HG02571 (cell line): ENCODE measurements around the gene PDE3B.
"Not testable (repeated sequence)": the region's sequence is repeated elsewhere in the genome, so short reads cannot be mapped to it uniquely, and the experiment has no call there.

Experiments
- ATAC-seq: cut with Tn5 transposase; IDR thresholded peaks from one replicate; pipeline ENCODE4 v1.9.1; 2021; ENCODE audit warnings: mild to moderate bottlenecking, moderate library complexity; ENCODE audit not compliant: unreplicated experiment

The PDE3B gene

GRCh38 chr11:14643697-14644225 is at the start of gene PDE3B:
Gene PDE3B, plus strand, starts transcription at chr11:14643804. Its CDS starts 272 bp downstream, at chr11:14644076.
- ATAC-seq = peak; percentile 65

- ATAC-seq = not testable (repeated sequence)
Measured at GRCh38 chr11:14595261-14595660, 48.3 kb upstream of the PDE3B start.

- no peak for ATAC-seq
Measured at GRCh38 chr11:14607713-14608112, 35.9 kb upstream of the PDE3B start.

GRCh38 chr11:14609902-14610301 is 33.7 kb upstream of the PDE3B start:
- ATAC-seq = no peak

GRCh38 chr11:14611939-14612338 is 31.7 kb upstream of the PDE3B start:
- ATAC-seq = no peak

- no peak for ATAC-seq
Measured at GRCh38 chr11:14612694-14613093, 30.9 kb upstream of the PDE3B start.

GRCh38 chr11:14614091-14614622 is 29.4 kb upstream of the PDE3B start:
- no peak for ATAC-seq

GRCh38 chr11:14617241-14618027 is 26.2 kb upstream of the PDE3B start:
- no peak for ATAC-seq

- no peak for ATAC-seq
Measured at GRCh38 chr11:14618060-14618459, 25.5 kb upstream of the PDE3B start.

- ATAC-seq = no peak
Measured at GRCh38 chr11:14619603-14620531, 23.7 kb upstream of the PDE3B start.

- ATAC-seq = no peak
Measured at GRCh38 chr11:14622223-14622954, 21.2 kb upstream of the PDE3B start.

GRCh38 chr11:14623036-14623435 is 20.6 kb upstream of the PDE3B start:
- ATAC-seq = no peak

GRCh38 chr11:14625586-14626205 is 17.9 kb upstream of the PDE3B start:
- ATAC-seq = no peak

- no peak for ATAC-seq
Measured at GRCh38 chr11:14626650-14627049, 17.0 kb upstream of the PDE3B start.

GRCh38 chr11:14633506-14634224 is 9.9 kb upstream of the PDE3B start:
- ATAC-seq = not testable (repeated sequence)

GRCh38 chr11:14634813-14635212 is 8.8 kb upstream of the PDE3B start:
- no peak for ATAC-seq

GRCh38 chr11:14635546-14635945 is 8.1 kb upstream of the PDE3B start:
- ATAC-seq = no peak

GRCh38 chr11:14636119-14636518 is 7.5 kb upstream of the PDE3B start:
- no peak for ATAC-seq

- no peak for ATAC-seq
Measured at GRCh38 chr11:14637868-14638409, 5.7 kb upstream of the PDE3B start.
